RPMI7951 (cell line): ENCODE results near the gene MYO5A. TPM values are rescaled to one million over a fixed set of nuclear protein-coding genes. Genes with fewer than 3 reads are reported as not detected.
"Not testable (repeated sequence)": the region's sequence is repeated elsewhere in the genome, so short reads cannot be mapped to it uniquely, and the experiment has no call there.

Experiments
- DNase-seq: peaks from one replicate; pipeline ENCODE4 v3.0.0-alpha.2; 2012; ENCODE audit warnings: low read depth
- total RNA-seq: library from RNA; depleted of rRNA; stranded (reverse); fragments of >200 nt; shearing (Covaris generic); gene quantifications from 2 replicates; pipeline ENCODE4 v1.2.3, GENCODE V29; 2014

MYO5A gene
- total RNA-seq, 1 experiment from 2014 or later, result 49.1 TPM

GRCh38 chr15:52419494-52419893, 109.2 kb downstream of the MYO5A start:
- DNase-seq, result no peak

GRCh38 chr15:52417957-52418356, 110.7 kb downstream of the MYO5A start:
- no peak for DNase-seq

GRCh38 chr15:52417521-52417920, 111.2 kb downstream of the MYO5A start:
- peak; percentile 75 for DNase-seq

GRCh38 chr15:52416566-52416965, 112.1 kb downstream of the MYO5A start:
- not testable (repeated sequence) for DNase-seq

- no peak for DNase-seq
These were observed 113.1 kb downstream of the MYO5A start for GRCh38 chr15:52415628-52416027.

GRCh38 chr15:52414936-52415335, 113.7 kb downstream of the MYO5A start:
- DNase-seq, result no peak

- no peak for DNase-seq
These were observed 119.9 kb downstream of the MYO5A start for GRCh38 chr15:52408823-52409222.

GRCh38 chr15:52407374-52407773, 121.3 kb downstream of the MYO5A start:
- DNase-seq, result no peak

GRCh38 chr15:52406601-52407000, 122.1 kb downstream of the MYO5A start:
- no peak for DNase-seq

GRCh38 chr15:52405856-52406255, 122.8 kb downstream of the MYO5A start:
- no peak for DNase-seq

- DNase-seq, result no peak
These were observed 131.6 kb downstream of the MYO5A start for GRCh38 chr15:52397118-52397517.

GRCh38 chr15:52394118-52394517, 134.6 kb downstream of the MYO5A start:
- no peak for DNase-seq

- peak; percentile 87 for DNase-seq
These were observed 136.5 kb downstream of the MYO5A start for GRCh38 chr15:52392008-52392687.

GRCh38 chr15:52391069-52391468, 137.6 kb downstream of the MYO5A start:
- no peak for DNase-seq

- no peak for DNase-seq
These were observed 143.0 kb downstream of the MYO5A start for GRCh38 chr15:52385670-52386069.

- no peak for DNase-seq
These were observed 145.5 kb downstream of the MYO5A start for GRCh38 chr15:52383100-52383588.

GRCh38 chr15:52382647-52383046, 146.0 kb downstream of the MYO5A start:
- no peak for DNase-seq

- DNase-seq, result no peak
These were observed 149.1 kb downstream of the MYO5A start for GRCh38 chr15:52379395-52380106.

GRCh38 chr15:52378746-52379394, 149.8 kb downstream of the MYO5A start:
- DNase-seq, result no peak

GRCh38 chr15:52370010-52370409, 158.7 kb downstream of the MYO5A start:
- no peak for DNase-seq

GRCh38 chr15:52369455-52369854, 159.2 kb downstream of the MYO5A start:
- DNase-seq, result no peak

- DNase-seq, result no peak
These were observed 159.7 kb downstream of the MYO5A start for GRCh38 chr15:52369030-52369429.

GRCh38 chr15:52368402-52368801, 160.3 kb downstream of the MYO5A start:
- DNase-seq, result no peak
